ENCODE data around the gene LAMA3. TPM values are rescaled to one million over a fixed set of nuclear protein-coding genes. Genes with fewer than 3 reads are reported as not detected.

LAMA3 gene
- total RNA-seq, 1 donor from 2014 or later = 1.4 TPM

DNA sequence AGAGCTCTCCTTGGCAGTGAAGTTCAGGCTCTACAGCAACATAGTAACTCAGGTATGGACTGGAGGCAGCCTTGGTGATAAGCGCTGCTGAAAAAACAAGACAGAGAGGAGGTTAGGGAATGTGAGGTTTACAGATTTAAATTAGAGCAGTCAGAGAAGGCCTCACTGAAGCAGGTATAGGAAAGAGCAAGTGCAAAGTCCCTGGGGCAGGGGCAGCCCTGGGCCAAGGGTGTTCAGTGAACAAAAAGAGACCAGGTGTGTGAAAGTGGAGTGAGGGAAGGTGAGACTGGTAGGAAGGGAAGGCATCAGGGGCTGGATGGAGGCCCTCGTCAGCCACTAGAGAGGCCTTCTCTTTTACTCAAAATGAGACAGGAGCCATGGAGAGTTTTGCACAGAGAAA, 89.6 kb downstream of the LAMA3 start:
- DNase-seq = no peak

DNA sequence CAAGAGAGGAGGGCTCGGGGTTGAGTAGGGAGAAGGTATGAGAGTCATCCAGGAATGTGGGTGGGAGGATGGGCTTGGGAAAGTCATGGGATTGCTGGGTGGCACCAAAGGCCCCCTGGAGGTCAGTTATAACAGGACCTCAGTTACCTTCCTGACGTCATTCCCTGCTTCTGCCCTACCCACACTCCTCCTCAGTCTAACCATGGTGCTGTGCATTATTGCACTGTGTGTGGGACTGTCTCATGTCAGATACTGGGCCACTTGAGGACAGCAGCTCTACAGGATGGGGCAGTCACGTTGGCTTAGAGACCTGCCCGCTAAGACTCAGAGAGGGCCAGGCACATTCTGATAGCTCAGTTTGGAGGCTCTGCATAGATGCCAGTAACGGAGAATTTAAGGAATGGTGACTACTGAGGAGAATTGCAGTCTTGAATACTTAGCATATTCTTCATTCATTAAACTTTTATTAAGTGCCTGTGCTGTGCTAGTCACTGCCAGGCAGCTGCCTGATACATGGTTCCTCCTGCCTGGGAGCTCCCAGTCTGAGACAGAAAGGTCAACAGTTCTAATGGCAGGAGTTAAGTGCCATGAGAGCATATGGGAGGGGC, 90.5 kb downstream of the LAMA3 start:
- DNase-seq = no peak

DNA sequence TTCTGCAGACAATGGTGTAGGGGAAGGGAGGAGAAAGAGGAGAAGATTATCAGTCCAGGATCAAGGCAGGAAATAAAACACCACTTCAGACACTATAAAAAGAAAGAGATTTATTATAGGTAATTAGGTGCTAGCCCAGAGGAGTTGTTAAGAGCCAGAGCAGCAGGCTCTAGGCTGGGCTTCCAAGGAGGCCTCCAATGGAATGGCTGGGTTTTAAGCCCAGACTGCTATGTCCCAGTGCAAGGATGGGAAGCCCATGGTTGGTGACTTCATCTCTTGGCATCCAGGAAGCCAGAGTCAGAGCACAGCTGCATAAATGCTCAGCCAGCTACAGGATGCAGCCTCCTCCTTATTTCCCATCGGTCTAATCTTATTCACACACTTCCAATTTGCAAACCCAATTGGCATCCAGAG, 95.6 kb downstream of the LAMA3 start:
- DNase-seq = no peak

DNA sequence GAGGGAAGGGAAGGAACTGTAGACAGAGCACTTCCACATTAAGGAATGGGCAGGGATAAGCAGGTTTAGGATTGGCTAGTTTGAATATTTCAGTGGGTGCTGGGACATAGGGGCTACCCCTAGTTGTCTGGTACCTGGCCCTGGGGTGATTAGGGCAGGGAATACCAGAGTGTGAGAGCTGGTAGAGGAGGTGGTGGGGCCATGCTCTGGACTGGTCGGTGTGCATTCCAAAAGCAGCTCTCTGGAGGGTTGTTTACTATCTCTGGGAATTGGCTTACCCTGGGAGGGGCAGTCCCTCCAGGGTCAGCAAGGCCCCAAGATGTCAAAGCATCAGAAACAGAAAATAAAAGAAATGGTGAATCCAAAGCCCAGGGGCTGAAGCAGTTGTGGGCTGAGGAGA, 103.8 kb downstream of the LAMA3 start:
- no peak for DNase-seq

DNA sequence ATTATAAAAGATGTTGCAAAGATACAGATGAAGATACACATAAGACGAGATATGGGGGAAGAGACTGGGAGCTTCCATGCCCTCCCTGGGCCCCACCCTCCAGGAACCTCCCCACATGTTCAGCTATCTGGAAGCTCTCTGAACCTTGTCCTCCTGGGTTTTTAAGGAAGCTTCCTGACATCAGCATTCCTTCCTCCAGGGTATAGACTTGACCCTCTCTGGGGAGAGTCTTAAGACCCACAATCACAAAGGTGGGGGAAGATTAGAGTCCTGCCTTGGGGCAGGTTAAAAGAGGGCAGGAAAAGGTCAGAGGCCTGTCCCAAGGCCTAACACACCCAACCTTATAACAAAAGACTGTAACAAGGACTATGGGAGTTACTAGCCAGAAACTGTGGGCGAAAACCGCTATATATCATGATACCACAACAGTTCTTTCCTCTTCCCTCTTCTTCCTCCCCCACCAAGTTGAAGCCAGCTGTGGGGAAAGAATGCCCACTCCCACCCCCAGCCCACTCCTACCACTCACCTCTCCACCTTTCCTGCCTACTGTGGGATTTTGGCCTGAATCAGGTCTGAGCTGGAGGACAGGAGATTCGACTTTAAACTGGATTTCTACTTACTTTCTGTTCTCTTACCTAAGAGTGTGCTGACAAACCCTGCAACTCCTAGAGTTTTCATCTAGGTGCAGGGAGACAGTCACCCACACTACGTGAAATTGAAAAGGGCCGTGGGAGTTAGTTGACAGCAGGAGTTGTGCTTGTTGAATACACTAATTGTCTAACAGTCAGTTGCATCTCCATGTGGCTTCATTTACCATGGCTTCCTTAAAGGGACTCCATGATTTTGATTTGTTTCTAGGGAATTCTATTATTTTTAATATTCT, 105.0 kb downstream of the LAMA3 start:
- no peak for DNase-seq

DNA sequence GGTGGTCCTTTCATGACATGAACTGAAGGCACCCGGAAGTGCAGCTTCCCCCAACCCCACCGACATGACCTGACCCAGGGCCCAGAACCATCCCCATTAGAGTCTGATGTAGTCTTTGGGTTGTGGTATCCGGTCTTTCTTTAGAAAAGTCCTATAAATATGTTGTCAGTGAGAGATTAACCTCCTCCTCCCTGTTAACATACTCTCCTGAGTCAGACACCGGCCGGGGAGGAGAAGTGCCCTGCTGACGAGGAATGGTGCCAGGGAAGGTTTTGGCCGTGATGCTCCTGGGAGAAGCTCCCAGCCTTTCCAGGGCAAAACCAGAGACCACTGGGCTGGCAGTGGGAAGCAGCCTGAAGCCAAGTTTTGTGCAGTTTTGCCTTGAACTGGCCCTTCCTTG, 109.0 kb downstream of the LAMA3 start:
- no peak for DNase-seq

DNA sequence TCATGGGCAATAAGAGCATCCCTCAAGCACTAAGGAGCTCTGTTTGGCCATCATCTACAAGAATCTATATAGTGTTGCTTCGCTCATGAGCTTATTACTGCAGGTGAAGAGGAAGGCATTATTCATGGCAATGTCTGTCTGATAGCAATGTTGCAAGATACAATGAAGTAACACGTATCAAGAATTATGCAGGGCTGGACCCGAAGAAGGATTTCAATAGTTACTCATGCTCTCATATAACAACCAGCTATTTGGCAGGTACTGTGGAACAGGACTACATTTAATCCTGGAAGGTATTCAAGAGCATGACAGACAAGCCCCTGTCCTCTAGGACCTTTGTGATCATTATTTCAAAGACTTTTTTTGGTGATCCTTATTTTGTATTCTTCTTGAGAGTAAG, 109.6 kb downstream of the LAMA3 start:
- no peak for DNase-seq

DNA sequence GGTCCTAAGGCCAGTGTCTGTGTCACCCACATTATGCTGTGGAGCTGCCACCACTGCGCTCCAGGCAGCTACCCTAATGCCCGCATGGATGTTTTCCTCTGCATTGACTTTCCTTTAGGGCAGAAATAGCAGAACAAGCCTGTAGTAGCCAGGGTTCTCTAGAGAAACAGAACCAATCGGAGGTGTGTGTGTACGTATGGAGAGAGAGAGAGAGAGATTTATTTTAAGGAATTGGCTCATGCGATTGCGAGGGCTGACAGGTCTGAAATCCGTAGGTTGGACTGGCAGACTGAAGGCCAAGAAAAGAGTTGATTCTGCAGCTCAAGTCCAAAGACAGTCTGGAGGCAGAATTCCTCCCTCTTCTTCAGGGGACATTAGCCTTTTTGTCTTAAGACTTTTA, 110.3 kb downstream of the LAMA3 start:
- no peak for DNase-seq

DNA sequence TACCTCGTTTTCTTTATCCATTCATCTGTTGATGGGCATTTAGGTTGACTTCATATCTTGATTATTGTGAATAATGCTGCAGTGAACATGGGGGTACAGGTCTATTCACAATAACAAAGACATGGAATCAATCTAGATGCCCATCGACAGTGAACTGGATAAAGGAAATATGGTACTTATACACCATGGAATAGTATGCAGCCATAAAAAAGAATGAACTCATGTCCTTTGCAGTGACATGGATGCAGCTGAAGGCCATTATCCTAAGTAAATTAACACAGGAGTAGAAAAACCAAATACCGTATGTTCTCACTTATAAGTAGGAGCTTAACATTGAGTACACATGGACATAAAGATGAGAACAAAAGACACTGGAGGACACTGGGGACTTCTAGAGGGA, 111.6 kb downstream of the LAMA3 start:
- no peak for DNase-seq

DNA sequence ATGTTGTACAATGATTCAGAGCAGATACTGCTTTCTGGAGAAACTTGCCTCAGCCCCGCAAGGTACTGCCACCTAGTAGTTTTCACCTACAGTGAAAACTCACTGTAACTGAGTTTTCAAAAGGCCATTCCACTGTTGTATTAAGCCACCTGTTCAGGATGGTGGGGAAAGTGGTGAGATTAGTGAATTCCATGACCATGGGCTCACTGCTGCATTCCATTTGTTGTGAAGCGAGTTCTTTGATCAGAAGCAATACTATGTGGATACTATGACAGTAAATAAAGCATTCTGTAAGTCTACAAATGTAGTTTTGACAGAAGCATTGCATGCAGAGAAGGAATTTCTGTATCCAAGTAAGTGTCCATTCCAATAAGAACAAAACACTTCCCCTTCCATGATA, 113.6 kb downstream of the LAMA3 start:
- DNase-seq = no peak

DNA sequence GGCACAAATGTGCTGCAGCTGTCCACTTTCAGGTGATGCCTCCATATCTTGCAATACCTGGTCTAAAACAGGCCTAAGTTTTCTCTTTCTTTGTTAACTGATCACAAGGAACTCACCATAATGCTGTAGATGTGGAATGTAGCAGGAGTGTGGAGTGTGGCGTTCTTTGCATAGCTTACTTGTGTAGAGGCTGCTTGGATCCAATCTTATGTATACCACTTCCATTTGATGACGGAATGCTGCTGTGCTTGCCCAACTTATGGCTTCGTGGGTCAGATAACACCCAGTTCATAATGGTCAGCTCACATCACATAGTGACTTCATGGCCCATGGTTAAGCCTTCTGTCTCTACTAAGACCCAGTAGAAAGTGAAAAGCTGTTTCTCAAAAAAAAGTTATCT, 114.5 kb downstream of the LAMA3 start:
- no peak for DNase-seq

DNA sequence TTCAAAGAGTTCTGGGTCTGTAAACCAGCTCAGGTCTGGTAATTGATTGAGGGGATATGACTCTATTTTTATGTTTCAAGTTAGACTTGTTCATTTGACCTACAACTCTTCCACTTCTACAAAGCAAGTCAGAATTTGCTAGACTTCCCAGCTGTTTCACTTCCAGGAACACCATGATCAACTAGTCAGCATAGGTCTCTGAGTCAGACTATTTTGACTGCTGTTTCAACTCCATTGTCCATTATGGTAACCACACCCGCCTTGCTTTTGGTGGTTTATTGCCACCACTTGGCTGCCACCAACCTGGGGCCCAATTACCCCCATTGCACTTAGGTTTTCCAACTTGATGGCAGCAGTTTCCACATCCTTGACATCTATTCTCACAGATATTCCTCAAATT, 116.6 kb downstream of the LAMA3 start:
- no peak for DNase-seq

DNA sequence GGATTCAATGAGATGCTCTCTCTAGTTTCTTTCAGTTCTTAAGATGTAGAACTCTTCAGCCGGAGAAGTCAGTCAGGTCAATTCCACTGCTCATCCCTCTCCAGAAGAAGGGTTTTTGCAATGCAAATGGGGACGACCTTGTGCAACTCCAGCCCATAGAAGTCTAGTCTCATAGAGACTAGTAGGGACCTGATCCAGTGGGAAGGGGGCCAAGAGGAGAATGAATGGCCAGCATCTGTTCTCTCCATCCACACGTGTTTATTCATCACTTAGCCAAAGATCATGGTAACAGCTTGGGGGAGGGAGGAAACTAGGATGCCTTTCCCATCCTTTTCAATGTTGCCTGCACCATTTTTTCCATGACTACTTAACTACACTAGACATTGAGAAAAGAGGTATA, 120.2 kb downstream of the LAMA3 start:
- DNase-seq = no peak

DNA sequence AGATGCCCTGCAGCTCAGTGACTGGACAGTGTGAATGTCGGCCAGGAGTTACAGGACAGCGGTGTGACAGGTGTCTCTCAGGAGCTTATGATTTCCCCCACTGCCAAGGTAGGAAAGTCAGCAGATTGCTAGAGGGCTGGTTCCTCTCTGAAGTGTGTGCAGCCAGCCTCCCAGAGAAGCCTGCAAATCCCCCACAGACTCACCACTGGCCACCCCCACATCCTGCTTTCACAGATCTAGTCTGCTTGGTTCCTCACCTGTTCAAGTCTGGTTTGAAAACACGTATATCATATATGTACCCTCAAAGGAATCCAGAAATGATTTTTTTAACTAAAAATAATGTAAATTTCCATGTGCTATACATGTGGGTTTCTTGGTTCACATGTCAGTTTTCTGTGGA, 121.1 kb downstream of the LAMA3 start:
- no peak for DNase-seq

DNA sequence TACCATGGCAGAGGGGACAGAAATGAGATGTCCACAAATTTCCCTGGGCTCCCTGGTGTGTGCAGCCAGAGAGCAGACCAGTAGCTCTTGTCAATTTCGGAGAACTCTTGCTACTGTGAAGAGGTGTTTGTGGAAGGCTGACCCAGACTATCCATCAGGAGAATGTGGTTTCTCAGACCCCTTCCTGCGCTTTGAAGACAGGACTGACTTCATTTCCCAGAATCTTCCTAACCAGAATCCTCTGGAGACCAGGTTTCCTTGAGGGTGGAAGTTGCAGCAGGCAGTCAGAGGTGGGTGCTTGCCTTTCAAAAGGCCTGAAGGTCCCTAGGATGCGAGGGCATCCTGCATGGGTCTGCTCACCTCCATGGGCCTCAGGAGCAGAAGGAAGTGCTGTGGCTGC, 121.9 kb downstream of the LAMA3 start:
- DNase-seq = no peak

DNA sequence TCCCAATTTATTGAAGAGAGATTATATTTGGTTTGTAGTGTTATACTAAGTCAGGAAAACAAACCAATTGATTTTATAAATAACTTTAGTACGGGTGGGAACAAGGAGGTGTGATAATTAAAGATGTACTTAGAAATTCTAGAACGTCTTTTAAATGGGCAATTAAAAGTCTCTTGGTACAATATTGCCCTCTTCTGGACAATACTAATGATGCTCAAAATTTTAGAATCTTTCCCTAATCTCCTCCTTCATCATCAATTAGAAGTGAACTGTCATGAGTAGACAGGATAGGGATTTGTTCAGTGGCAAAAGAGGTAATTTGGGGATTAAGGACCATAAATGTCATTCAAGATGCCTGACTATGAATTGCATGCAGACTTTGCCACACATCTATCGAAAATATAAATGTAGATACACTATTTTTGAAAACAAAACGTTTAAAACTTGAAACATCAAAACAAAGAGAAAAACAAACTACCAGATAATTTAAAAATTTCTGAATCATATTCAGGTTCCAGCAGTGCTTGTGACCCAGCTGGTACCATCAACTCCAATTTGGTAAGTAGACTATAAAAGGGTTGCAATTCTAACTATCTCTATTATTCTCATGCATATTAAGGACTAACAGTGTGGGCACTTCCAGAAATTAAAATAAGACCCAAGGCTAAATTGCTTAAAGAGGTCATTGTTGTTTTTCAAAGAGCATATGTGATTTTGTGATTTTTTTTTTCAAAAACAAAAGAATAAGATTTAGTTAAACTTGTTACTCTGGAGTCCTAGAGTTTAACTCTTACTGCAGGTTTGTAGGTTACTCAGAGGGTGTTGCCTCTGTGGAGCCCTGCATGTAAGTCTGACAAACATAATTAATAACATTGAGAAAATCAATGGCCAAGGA, 123.5 kb downstream of the LAMA3 start:
- no peak for DNase-seq

DNA sequence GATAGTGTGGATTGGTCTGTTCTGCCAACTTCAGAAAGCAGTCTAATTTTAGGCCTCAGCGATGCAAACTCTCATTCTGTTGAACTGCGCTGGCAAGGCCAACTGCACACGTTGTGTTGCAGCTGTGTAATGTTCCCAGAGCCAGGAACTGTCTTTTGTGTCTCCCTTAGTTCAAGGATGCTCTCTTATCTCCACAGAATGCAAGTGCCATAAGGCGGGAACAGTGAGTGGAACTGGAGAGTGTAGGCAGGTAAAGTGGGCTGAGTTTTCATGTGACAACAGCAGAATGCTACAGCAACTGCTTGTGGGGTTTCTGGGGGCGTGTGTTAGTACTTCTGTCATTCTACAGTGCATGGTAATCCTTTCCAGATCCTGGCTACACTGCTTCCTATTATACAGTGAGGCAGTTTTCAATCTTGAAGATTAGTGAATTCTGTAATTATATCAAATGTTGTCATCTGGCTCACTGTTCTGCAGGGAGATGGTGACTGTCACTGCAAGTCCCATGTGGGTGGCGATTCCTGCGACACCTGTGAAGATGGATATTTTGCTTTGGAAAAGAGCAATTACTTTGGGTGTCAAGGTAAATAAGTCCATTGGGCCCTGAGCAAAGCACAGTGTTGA, 125.8 kb downstream of the LAMA3 start:
- DNase-seq = peak; percentile 67

DNA sequence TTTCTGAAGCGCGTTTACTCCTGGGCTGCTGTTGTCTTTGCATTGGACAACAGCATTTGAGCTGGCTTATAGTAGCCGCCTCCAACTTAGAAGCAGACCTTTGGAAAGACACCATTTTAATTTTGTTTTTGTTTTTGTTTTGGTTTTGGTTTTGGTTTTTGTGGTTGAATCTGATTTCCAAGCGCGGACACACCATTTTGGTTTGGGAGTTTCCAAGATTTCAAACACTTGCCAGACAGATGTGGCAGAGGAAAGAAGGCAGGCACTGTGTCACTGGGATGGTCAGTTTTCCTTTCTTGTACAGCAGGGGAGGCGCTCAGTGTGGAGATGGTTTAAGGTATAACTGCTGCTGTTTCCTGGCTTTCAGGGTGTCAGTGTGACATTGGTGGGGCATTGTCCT, 126.8 kb downstream of the LAMA3 start:
- DNase-seq = no peak

DNA sequence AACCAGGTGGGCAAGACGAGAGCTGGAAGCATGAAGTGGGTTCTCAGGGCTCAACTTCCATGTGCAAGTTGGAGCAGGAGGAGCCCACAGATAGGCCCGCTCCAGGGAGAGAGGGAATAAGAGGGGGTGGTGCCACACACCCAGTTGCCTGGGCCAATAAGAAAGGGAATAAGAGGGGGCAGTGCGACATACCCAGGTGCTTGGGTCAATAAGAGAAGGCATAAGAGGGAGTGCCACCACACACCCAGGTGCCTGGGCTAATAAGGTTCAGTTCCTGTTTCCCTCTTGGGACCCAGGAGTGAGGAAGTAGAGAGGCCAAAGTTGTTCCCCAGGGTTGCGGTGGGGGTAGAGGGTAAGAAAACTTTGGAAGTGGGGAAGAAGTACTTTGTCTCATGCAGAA, 127.5 kb downstream of the LAMA3 start:
- DNase-seq = no peak

DNA sequence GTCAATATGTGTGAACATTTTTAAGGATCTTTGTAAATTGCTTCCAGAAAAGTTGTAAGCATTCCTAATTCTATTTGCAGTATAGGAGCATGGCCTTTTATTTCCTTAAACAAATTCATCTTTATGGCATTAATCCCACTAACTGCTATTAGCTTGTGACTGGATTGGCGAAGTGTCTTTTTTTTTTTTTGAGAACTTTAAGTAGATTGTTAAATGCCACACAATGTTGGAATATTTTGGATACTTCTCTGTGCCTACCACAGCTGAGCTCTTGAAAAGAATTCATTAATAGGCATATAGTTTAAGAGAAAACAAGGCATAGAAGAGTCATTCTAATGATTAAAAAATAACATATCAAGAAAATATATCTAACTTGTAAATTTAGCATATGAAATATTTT, 129.7 kb downstream of the LAMA3 start:
- no peak for DNase-seq

DNA sequence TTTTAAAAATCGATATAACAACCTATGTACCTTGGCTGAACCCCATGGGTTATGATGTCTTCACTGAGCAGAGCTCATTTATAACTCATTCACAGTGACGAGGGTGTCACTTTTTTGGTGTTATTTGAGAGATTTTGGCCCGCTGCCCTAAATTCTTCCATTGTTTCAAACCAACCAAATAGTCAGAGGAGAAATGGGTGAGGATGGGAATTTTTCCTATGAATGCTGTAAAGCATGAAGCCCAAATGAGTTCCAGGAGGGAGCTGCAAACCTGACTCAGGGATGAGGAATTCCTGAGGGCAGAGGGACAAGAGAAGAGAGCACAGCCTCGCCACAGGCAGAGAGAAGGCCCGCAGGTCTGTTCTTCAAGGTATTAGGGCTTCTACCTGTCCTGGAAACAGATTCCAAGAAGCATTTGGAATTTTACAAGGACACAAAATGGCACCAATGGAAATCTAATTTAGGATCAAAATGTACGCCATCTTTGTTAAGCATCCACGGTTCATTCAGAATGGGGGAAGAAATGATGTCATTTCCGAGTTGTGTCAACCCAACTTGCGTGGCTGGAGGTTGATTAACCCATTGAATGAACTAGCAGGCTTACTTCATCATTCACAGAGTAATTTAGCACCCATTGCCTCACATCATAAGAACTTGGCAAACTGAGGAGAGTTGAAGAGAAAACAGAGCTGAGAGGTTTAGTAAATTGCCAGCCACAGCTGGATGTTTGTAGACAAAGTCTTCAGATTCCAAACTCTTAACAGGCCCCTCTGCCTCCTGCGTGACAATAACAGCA, 133.5 kb downstream of the LAMA3 start:
- DNase-seq = no peak

DNA sequence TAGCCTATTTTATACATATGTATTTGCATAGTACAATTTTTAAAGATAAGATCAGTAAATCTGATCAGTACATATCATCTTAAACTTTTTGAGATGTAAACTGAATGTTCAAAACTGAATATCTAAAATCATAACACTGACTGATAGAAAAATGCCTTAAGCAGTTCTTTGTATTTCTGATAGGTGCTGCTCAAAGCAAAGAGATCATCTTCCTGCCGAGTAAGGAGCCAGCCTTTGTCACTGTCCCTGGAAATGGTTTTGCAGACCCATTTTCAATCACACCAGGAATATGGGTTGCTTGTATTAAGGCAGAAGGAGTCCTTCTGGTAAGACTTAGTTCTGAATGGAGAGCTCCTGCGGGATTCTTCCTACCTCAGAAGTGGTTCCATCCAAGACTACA, 135.0 kb downstream of the LAMA3 start:
- no peak for DNase-seq
